NCI-H446 (cell line): ENCODE measurements around the gene PRICKLE3.

Source experiments
- DNase-seq, 2 experiments: peaks; one replicate each; lab custom pipeline; 2025; lab: John Stamatoyannopoulos, UW

PRICKLE3 gene

DNA sequence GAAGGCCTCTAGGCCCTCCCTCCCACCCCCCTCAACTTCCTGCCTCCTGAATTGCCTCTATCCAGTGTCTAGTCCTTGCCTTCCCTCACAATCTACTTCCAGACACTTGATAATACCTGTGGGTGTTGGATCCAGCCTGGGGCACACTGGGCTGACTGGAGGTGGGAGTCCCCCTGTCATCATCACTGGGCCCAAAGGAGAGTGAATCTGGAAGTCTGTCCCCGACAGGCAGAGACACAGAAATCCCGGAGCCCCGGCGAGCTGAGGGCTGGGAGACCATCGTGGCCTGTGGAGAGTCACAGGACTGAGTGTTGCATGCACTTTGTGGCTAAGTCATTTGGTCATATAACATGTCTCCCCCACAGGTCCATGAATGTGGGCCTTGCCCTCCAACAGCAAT is 22.2 kb upstream of the PRICKLE3 start:
- no peak for DNase-seq

GRCh38 chrX:49206543-49206942 is 20.4 kb upstream of the PRICKLE3 start:
- DNase-seq: no peak

GRCh38 chrX:49205443-49205842 is 19.3 kb upstream of the PRICKLE3 start:
- no peak for DNase-seq

- DNase-seq: no peak
These were observed 18.5 kb upstream of the PRICKLE3 start for GRCh38 chrX:49204709-49205108.

- no peak for DNase-seq
These were observed 17.8 kb upstream of the PRICKLE3 start for GRCh38 chrX:49204017-49204416.

GRCh38 chrX:49203536-49203935 is 17.4 kb upstream of the PRICKLE3 start:
- DNase-seq: no peak

DNA sequence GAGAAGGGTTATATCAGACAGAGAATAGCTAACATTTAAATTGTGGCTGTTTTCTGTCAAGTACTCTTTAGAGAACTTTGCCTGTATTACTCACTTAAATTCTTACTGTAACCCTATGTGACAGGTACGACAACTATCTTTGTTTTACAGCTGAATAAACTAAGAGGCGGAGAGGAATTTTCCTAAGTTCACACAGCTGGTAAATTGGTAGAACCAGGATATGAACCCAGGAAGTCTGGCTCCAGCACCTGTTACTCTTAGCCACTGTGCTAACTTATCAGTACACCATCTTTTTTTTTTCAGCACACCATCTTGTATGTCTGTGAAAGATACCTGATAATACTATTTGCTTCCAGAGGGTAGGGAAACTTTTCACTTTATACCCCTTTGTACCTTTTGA is 15.8 kb upstream of the PRICKLE3 start:
- no peak for DNase-seq

DNA sequence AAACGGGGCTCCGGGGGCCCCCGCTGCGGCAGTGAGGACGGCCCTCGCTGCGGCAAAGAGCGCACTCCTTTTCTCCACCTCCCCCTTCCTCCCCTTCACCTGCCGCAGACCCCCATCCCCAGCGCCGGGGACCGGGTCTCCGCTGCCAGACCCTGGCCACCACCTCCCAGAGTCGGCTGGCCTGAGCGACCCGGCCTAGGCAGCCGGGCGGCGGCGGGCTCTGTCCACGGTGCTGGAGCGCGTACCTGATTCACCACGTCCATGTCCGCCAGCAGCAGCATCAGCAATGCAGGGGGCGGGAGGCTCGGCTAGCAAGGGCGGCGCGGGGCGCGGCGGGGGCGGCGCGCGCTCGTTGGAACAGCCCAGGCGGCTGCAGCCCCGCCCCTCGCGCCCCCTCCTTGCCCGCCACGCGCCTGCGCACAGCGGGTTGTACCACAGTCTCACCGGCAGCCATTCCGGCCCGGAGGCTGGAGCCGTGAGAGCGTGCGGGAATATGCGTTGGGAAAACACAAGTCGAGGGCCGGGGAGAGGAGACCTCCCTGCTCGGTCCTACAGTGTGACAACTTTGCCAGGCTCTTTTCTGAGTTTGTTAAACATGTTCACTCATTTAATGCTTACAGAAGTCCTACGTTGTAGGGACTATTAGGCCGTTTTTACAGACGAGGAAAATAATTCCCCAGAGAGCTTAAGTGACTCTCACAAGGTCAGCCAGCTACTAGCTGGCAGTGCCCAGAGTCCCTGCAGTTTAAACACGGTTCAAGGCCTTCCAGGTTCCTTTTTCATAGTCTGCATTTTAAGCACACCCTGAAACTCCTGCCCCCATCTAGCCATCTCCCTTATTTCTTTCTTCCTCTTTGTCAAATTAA is 14.0 kb upstream of the PRICKLE3 start, which contains the start of gene SYP:
Gene SYP, minus strand, starts transcription at position 288 of the 866 bp plus-strand sequence. Its CDS starts 7 bp downstream, at position 281.
- DNase-seq: peak; percentile 66 to 86

GRCh38 chrX:49199315-49199595 is 13.1 kb upstream of the PRICKLE3 start:
- no peak for DNase-seq

- no peak for DNase-seq
These were observed 12.6 kb upstream of the PRICKLE3 start for GRCh38 chrX:49198540-49199314.

GRCh38 chrX:49197543-49198087 is 11.4 kb upstream of the PRICKLE3 start:
- DNase-seq: no peak

DNA sequence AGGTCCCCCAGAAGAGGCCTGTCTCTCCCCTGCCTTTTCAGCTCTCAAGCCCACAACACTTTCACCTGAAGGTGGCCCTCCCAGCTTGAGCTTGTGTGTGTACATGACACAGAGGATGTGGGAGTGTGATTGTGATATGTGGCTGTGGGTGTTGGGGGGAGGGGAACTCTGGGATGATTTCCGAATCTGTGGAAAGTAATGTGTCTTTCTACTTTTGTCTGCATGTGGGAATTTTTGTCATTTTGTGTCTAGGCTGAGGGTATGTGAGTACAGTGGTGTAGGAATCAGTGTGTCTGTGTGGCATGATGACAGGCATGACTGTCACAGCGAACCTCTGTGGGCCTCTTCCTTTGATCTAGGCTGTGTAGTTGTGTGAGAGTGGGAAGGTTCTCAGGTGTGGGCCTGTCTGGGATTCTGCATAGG is 7.4 kb upstream of the PRICKLE3 start:
- no peak for DNase-seq

DNA sequence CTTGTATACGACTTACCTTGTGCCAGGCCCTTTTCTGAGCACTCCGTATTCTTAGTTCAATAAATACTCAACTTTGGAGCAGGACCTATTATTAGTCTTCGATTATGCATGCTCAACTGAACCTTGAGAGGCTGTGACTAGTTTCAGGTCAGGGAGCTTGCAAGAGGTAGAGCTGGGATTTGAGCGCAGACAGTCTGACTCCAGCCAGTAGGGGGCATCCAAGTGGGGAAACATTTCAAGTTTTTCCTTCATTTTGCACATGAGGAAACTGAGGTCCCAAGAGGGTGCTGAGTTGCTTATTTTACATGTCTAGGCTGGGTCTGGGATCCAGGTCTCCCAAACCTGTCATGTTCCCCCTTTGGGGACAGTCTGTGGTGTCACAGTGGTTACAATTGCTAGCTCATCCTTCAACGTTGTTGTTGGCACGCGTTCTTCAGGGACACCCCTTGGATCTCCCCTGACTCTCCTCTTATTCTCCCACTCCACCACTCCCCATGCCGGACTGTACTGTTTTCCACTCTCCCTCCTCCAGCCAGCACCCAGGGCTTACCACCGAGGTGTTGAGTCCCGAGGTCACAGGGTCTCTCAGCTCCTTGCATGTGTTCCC is 6.7 kb upstream of the PRICKLE3 start:
- peak in 1 of 2 experiments; percentile 33 for DNase-seq

DNA sequence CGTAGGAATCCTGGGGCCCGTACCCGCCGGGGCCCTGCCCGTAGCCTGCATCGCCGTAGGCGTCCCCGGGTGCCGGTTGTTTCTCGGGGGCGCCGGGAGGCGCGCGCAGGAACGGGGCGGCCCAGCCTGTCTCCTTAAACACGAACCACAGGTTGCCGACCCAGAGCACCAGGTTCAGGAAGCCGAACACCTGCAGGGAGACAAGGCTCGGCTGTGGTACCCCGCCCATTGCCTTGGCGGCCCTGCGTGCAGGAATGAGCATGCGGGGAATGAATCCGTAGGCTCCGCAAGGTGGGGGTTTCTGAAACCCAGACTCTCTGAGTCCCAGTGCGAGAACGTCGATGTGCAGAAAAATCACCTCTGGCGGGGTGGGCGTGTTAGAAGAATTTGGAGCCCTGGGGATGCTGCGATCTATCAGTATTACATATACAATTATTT is 5.4 kb upstream of the PRICKLE3 start:
- peak in 1 of 2 experiments; percentile 19 for DNase-seq

DNA sequence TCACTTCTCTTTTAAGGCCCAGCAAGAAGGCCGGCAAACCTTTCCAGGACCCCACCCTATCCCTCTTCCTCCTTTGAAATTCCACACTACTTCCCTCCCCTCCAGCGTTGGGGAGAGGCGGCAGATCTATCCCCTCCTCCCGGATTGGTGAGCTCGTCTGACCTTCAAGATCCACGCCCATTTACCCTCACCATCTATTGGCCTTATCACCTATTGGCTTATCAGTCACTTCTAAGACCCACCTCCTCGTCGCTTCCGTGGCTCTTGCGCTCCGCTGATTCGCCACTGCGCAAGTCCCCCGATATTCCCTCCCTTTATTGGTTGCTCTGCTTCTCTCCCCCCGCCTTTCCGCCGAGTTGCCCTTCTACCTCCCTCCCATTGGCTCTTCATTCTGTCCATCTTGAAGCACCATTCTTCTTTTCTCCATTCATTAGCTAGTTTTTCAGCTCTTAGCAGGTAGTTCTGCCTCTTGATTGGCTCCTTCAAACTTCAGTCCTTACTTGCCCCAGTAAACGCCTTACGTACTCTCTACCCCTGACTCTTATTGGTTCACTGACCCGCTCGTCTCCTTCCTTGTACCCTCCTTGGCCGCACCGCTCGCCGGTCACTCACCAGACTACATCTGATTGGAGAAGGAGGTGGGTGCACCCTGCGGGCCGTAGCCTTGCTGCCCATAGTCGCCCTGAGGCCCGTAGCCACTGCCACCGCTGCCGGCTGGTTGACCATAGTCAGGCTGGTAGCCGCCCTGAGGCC is 4.8 kb upstream of the PRICKLE3 start:
- peak; percentile 91 to 96 for DNase-seq

DNA sequence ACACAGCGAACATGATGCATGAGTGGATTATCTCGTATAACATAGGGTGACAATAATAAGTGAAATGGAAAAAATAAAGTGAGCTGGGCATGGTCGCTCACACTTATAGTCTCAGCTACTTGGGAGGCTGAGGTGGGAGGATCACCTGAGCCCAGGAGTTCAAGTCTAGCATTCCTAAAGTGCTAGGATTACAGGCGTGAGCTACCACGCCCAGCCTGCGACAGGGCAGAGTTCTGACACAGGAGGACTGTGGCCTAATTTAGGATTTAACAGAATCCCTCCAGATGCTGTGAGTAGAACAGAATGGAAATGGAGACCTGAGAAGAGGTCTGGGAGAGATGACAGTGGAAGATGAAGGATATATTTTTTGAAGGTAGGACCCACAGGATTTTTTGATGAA is 3.4 kb upstream of the PRICKLE3 start:
- DNase-seq: no peak

GRCh38 chrX:49188468-49189076 is 2.4 kb upstream of the PRICKLE3 start:
- no peak for DNase-seq

GRCh38 chrX:49187526-49187925 is 1.4 kb upstream of the PRICKLE3 start:
- DNase-seq: no peak

DNA sequence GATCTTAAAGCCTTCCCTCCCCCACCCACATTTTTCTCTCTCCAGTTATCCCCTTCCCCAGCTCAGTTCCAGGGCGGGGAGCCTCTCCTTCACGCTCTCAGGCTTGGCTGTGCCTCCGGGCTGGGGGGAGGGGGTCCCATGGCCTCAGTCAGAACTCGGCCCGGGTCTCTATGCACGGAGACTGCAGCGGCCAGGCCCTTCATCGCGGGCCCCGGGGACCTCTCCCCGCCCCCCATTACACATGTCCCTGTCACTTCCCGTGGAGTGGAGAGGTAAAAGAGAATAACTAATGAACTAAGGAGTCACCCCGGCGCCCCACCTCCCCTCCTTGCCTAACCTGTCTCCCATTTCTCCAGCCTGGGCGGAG is 838 bp upstream of the PRICKLE3 start:
- DNase-seq: no peak

GRCh38 chrX:49184294-49185281 is 1.6 kb downstream of the PRICKLE3 start:
- DNase-seq: peak; percentile 65 to 92
